A673 (cell line): ENCODE results near the gene SDCCAG8.

Source experiments
- CTCF ChIP-seq: fragments of 300-800, 200-600 bp; sonication (generic); conservative IDR thresholded peaks from 2 replicates; pipeline ENCODE4 v1.5.1; 2017; ENCODE audit warnings: low read depth, mild to moderate bottlenecking, antibody characterized with exemption, low read length, moderate library complexity, mixed read lengths
- EZH2 ChIP-seq: fragments of 200-600 bp; sonication (generic); IDR thresholded peaks from 2 replicates; pipeline ENCODE4 v1.6.1; 2017; ENCODE audit warnings: borderline replicate concordance, low read depth, mild to moderate bottlenecking, mixed read lengths, antibody characterized with exemption, low read length; ENCODE audit not compliant: poor library complexity, severe bottlenecking

GRCh38 chr1:243528459-243529121 is 272.7 kb downstream of the SDCCAG8 start:
- TF ChIP-seq EZH2 = no peak
- no peak for TF ChIP-seq CTCF
